Posterior cingulate gyrus (tissue), 11 donors: ENCODE data around the gene OAS3.
"Not testable (repeated sequence)": the region's sequence is repeated elsewhere in the genome, so short reads cannot be mapped to it uniquely, and the experiment has no call there.

Experiments used
- DNase-seq, 10 donors: peaks; one replicate each; pipeline versions ENCODE4 v3.0.0 to v3.0.0-alpha.2; 2020 to 2021; ENCODE audit warnings: mixed read lengths in 3 of 10
- intact Hi-C: fragments of 100-400 bp; cut with DNase I; formaldehyde crosslinking; loops from one replicate; pipeline ENCODE4 v1.15.1; 2023

The OAS3 gene

DNA sequence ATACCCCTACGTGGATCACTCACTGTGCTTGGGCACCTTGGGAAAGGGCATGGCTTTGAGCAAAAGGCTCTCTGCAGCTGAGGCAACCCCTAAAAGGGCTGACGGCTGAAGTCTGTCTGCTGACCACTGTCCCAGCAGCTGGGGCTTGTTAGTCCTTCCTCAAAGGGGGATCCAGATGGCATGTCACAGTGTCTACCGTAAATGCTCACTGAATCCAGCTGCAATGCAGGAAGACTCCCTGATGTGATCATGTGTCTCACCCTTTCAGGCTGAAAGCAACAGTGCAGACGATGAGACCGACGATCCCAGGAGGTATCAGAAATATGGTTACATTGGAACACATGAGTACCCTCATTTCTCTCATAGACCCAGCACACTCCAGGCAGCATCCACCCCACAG lies 19.2 kb upstream of the OAS3 start:
- intact Hi-C loops: no loop called here
- no peak for DNase-seq

DNA sequence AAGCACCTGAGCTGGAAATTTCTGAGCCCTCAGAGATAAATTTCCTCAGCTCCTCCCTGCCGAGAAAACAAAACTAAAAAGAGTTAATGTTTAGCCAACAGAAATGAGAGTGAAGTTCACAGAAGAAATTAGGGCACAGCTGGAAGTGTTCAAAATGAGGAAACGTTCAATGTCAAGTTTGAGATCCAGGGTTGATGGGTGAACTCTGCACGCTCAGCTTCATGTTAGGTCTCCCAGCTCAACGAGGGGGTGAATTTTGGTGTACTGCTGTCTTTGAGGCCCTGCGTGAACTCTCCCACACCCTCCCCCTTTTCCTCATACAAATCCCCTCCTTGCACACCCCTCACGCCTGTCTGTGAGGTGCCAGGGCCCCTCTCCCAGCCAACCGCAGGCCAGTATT lies 13.3 kb upstream of the OAS3 start:
- intact Hi-C loops: no loop called here
- DNase-seq: no peak

DNA sequence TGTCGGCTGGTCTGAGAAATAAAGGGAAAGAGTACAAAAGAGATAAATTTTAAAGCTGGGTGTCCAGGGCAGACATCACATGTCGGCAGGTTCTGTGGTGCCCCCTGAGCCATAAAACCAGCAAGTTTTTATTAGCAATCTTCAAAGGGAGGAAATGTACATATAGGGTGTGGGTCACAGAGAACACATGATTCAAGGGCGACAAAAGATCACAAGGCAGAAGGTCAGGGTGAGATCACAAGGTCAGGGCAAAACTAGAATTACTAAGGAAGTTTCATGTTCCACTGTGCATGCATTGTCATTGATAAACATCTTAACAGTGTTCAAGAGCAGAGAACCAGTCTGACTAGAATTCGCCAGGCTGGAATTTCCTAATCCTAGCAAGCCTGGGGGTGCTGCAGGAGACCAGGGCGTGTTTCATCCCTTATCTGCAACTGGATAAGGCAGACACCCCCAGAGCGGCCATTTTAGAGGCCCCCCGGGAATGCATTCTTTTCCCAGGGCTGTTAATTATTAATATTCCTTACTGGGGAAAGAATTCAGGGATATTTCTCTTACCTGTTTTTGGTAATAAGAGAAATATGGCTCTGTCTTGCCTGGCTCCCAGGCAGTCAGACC lies 11.7 kb upstream of the OAS3 start:
- DNase-seq, intact Hi-C loops: not testable (repeated sequence)

DNA sequence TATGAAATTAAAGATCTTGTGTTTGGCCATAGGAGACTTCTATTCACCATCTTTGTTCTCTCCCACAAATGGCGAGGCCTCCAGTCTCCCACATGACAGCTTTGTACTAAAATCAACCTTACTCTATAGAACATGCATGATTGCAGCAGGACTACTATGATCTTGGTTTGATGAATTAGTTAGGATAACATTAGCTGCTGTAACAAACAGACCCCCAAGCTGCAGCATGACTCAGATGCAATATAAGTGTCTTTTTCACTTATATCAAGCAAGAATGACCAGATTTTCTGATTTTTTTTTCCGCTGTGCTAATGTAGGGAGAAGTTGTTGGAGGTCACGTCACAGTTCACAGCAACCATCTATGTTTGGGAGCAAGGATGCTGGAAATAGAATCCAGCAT lies 10.8 kb upstream of the OAS3 start:
- intact Hi-C loops: no loop called here

DNA sequence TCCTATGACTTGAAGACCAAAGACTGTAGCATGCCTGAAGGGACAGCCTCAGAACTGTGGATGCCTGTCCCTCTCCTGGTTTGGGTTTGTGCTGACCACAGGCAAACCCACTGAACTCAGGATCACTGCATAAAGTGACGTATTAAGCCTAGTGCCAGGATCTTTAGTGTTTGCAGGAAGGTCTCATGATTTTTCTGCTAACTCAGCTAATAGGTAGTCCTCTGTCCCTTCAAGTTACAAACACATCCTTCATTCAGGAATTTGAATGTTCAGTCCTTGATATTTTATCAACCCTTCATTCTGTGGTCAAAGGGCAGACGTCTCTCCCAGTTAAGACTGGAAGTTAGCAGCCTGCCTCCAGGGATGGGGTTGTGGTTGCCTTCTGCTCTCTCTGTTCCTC lies 10.3 kb upstream of the OAS3 start:
- intact Hi-C loops: no loop called here
- no peak for DNase-seq

More for the DNA sequence above, 10.8 kb upstream of the OAS3 start:
- DNase-seq: no peak

DNA sequence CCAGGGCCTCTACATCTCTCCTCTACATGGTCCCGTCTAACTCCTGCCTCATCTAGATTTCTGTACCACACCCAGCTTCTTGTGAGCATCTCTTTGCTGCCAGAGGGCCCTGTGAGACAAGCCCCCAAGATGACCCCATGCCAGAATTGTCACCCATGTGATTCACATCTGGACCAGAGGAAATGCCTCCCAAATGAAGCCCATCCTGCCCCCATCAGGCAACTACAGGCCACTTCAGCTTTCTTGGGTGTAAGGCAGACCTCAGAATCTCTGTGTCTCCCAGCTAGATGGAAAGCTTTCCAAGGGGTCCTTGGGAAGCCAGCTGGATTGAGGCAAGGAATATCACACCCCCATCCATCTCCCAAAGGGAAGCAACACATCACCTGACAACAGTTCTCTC lies 9.3 kb upstream of the OAS3 start:
- intact Hi-C loops: no loop called here
- DNase-seq: no peak

DNA sequence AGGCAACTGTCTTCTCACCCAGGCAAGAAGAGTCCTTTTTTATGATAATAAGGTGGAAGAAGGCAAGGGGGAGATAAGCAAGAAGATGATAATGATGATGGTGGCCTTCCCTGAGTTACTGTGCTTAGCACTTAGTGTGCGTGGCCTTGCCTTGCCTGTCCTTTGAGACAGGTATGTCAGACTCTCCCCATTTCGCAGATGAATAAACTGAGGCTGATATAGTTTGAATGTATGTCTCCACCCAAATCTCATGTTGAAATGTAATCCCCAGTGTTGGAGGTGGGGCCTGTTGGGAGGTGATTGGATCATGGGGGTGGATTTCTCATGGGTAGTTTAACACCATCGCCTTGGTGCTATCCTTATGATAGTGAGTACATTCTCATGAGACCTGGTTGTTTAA lies 8.6 kb upstream of the OAS3 start:
- DNase-seq: no peak
- intact Hi-C loops: no loop called here

DNA sequence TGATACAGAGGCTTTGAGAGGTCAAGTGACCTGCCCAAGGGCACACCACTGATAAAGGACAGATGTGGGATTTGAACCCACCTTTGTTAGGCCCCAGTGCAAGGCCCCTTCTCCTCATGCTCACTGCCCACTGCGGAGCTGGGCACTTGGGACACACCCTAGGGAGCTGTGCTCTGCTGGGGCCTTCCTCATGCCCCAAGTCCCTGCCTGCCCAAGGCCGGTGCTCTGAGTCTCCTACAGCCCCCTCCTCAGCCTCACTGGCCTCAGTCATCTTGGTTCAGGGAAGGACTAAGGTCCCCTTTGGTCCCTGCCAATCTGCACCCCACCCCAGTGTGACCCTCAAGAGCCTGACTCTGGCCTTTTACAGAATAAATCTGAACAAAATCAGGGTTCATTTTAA lies 7.9 kb upstream of the OAS3 start:
- no peak for DNase-seq
- intact Hi-C loops: no loop called here

DNA sequence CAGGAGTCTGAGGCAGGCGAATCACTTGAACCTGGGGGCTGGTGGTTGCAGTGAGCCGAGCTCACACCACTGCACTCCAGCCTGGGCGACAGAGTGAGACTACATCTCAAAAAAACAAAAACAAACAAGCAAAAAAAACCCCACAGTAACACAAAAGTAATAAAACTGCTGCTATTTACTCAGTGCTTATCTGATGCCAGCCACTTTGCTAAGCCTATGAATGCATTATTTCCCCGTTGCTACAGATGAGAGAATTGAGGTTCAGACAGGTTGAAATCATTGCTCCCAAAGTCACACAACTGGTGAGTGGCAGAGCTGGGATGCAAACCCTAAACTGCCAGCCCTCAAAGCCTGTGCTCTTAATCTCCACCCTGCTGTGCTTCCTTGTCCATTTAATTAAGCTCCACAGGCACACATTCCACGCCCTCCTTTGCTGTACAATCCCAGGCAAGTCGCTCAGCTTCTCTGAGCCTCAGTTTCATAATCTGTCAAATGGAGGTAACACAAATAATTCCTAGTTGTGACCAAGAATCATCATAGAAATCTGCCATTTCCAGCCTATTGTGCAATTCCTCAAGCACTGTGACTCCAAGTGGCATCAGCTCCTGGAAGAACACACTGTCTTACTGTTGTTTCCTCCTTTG lies 5.7 kb upstream of the OAS3 start:
- intact Hi-C loops: no loop called here

DNA sequence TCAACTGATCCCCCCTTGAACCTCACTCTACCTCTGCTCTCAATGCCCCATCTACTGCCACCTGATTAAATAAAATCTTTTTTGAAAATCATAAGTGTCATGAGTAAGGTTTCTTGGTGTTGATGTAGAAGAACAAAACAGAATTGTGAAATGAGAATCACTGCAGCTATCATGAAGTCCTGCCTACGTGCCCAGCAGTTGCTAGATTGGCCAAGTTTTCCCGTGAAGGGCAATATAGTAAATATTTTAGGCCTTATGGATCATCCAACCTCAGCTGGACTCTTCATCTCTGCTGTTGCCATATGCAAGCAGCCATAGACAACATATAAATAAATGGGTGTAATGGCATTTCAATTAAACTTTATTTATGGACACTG lies 5.2 kb upstream of the OAS3 start:
- intact Hi-C loops: no loop called here
- no peak for DNase-seq

More for the DNA sequence above, 5.7 kb upstream of the OAS3 start:
- no peak for DNase-seq

DNA sequence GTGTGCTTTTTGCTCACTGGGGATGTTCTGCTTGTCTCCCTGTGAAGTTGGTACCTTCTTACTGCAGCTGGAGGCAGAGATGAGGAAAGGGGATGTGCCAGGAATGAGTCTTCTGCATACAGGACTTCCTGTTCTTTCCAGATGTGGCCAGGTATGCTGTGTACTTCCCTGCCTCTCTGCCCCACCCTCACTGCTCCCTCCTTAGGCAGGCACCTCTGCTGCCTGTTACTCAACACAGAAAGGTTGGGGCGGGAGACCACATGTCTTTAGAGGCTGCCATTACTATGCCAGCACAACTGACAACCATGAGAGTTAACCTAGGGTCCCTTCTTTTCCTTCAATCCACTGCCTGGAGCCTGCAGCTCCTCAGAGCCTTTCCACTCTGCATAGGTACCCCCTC lies 2.0 kb upstream of the OAS3 start:
- intact Hi-C loops: no loop called here
- DNase-seq: no peak

DNA sequence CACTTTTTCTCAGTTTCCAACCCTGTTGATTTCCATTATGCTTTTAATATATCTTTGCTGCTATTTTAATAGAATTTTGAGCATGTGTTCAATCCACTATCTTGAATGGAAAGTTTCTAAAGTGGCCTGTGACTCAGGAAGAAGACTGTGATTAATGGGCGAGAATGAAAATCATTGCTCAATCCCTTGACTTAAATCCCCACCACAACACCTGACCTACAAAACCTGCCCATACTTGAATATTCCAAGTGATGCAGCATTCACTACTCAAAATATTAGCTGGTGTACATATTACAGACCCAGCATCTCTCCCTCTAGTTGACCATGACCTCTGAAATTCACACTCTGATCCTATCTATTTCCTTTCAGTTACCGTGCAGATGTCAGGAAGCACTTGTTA lies 1.3 kb upstream of the OAS3 start:
- intact Hi-C loops: no loop called here
- DNase-seq: no peak

DNA sequence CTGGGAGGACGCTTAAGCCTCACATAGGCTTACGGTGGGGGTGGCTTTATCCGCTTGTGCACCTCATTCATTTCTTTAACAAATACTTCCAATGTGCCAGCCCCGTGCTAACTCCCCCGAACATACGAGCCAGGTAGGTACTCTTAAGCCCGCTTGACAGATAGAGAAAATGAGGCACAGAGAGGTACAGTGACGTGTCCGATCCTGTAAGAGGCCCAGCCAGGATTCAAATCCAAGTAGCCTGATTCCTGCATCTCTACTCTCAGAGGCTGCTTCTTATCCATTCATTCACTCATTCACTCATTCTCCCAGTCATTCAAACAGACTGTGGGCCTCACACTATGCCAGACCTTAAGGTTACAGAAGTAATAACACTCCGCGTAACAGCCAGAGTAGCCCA lies 477 bp downstream of the OAS3 start:
- DNase-seq: no peak
- intact Hi-C loops: no loop called here

DNA sequence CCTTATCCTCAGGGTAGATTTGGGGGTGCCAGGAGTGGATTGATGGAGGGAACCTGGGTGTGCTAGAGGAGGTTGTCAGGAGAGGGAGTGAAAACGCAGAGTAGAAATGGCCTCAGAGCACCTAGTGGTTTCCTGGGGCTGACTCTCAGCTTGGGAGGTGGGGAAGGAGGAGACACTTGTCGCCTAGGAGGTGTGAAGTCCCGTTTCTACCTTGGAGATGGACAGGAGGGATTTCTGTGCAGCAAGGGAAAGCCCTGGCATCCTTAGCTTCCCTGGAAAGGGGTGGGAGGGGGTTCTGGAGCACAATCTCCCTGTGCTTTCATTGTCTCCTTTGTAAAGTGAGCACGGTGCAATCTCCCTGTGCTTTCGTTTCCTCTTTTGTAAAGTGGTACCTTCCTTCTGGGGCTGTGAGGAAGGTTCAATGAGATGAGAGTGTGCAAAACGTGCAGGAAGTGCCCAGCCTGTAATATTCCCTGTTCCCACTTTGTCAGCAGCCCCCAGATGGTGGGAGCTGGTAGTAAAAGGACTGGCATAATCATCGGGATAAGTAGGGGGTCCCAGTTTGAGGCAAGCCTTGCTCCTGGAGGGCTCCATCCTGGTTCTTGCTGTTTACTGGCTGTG lies 1.6 kb downstream of the OAS3 start:
- no peak for DNase-seq
- intact Hi-C loops: no loop called here

DNA sequence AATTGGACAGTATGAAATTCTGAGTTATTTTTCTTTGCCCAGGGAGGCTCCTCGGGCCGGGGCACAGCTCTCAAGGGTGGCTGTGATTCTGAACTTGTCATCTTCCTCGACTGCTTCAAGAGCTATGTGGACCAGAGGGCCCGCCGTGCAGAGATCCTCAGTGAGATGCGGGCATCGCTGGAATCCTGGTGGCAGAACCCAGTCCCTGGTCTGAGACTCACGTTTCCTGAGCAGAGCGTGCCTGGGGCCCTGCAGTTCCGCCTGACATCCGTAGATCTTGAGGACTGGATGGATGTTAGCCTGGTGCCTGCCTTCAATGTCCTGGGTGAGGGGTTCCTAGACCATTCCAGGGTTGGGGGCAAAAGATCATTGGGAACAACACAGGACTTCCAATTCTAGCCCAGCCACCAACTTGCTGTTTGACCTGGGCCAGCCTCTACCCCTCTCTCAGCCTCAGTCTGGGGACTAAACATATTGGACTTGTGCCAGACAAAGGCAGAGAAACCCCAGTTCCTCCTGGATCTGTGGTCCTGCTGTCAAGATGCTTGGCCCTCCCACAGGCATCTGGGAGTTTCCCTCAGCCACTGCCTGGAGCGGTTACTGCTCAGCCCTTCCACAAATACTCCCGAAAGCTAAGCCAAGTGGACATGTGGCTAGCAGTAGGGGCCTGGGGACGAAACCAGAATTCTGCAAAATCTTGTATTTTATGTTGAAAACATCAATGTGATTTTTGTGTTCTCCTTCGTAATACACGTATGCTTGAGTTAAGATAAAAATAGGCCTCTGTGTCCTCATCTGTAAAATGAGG lies 3.5 kb downstream of the OAS3 start:
- intact Hi-C loops: no loop called here
- peak in 1 of 10 donors; percentile 73 for DNase-seq

DNA sequence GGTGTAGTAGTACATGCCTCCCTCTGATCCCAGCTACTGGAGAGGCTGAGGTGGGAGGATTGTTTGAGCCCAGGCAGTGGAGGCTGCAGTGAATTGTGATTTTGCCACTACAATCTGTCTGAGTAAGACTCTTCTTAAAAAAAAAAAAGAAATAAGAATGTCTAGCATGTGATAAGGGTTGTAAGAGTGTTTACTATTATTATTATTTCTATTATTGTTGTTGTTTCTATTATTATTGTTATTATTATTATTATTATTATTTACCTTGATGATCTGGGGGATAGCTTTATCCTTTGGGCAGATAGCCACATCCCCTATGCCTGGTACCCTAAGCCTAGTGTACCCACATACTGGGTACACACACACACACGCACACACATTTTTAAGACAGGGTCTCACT lies 4.3 kb downstream of the OAS3 start:
- no peak for DNase-seq
- intact Hi-C loops: no loop called here

DNA sequence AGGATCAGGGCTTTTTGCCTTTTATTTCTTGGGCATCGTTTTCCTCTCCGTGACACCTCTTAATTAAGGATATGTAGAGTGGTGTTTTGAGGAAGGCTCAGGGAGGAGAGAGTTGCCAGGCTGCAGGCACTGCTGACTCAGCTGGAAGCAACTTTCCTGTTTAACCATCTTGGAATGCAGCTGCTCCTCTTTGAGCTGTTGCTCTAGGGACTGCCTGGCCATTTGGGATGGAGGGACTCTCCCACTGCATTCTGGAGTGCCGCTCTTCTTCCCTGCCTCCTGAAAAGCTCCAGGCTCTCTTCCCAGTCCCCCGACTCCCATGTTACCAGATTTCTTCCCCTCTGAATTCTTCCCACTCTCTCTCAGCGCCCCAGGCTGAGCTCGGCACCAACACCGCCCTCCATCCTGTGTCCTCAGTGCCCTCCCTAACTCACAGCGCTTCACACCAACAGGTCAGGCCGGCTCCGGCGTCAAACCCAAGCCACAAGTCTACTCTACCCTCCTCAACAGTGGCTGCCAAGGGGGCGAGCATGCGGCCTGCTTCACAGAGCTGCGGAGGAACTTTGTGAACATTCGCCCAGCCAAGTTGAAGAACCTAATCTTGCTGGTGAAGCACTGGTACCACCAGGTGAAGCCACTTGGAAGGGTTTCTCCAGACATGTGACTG lies 5.9 kb downstream of the OAS3 start:
- intact Hi-C loops: no loop called here
- DNase-seq: no peak

DNA sequence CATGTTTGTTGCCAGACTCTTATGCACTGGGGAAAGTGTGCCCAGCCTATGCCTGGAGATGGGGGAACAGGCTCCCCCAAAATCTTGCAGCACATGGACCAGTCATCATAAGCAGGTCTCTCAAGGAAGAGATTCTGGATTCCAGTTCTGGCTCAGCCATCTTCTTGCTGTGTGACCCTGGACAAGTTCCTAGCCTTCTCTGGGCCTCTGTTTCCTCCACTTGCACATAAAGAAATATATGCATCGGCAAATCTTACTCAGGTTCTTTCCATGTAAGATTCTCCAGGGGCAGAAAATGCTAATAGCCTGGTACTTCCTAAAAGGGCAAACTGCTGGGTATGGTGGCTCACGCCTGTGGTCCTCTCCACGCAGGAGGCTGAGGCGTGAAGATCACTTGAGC lies 7.2 kb downstream of the OAS3 start:
- intact Hi-C loops: no loop called here
- DNase-seq: no peak

DNA sequence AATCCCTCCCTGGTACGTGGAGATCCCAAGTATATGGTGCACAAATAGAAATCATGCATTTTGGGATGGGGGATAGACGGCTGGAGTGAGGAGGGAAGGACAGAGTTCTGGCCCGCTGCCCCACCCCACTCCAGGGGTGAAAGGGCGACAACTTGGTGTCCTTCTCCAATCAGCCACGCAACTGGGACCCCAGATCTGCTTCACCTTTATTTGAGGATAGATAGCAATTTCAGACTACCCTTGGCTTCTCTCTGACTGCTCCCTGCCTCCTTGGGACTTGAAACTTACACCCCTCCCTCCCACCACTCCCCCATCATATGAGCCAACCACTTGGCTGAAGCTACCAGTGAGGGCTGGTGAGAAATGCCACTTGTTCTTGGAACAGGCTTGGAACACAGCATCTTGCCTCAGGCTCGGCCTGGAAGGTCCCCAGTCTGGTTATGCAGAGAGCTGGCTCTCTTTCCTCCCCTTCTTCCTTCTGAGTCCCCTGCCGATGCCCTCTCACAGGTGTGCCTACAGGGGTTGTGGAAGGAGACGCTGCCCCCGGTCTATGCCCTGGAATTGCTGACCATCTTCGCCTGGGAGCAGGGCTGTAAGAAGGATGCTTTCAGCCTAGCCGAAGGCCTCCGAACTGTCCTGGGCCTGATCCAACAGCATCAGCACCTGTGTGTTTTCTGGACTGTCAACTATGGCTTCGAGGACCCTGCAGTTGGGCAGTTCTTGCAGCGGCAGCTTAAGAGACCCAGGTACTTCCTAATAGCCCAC lies 8.1 kb downstream of the OAS3 start:
- peak in 1 of 10 donors; percentile 19 for DNase-seq

DNA sequence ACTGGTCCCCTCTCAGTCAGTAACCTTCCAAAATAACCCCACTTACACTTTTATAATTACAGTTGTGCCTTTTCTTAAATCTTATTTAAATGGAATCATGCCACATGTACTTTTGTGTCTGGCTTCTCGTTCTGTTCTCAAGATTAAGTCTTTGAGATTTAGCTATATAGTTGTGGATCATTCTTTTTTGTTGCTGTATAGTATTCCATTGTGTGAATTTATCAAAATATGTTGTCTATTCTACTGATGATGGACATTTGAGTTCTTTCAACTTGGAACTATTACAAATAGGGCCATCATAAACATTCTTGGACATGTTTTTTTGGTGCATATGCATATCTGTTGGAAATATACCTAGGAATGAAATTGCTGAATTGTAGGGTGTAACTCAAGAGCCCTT lies 9.0 kb downstream of the OAS3 start:
- DNase-seq: no peak
- intact Hi-C loops: no loop called here

More for the DNA sequence above, 8.1 kb downstream of the OAS3 start:
- intact Hi-C loops: no loop called here
